ENCODE measurements around the gene PALM2AKAP2. TPM values are rescaled to one million over a fixed set of nuclear protein-coding genes. Genes with fewer than 3 reads are reported as not detected.
A peak's percentile ranks its signal among the peaks of the same experiment; 100 is the strongest.

Gene PALM2AKAP2
- total and polyA plus RNA-seq, 8 donors = 22.9 to 29.6 (median 26.7) TPM

GRCh38 chr9:109793921-109794320 is 13.9 kb downstream of the PALM2AKAP2 start:
- H3K36me3 ChIP-seq = no peaks in the 10 kb centered on the region
- DNase-seq (no peak), ATAC-seq (no peak)
- no peaks in the 10 kb centered on the region for H3K27me3 ChIP-seq
- no peak overlapping the region for H3K4me3 ChIP-seq
- H3K9me3 ChIP-seq = no peaks in the 10 kb centered on the region
- peak overlapping the region in 1 of 2 donors; percentile 47 for H3K27ac ChIP-seq
- no peak for TF ChIP-seq CTCF (IDR thresholded peaks at IDR 0.05)
- no peaks in the 10 kb centered on the region for H3K4me1 ChIP-seq
- intact Hi-C loops (cut with DNase I) = no loop called here

- no peaks in the 10 kb centered on the region for H3K9me3 ChIP-seq
- H3K4me1 ChIP-seq = no peaks in the 10 kb centered on the region
- ATAC-seq (no peak), DNase-seq (no peak)
- no peak for TF ChIP-seq CTCF (IDR thresholded peaks at IDR 0.05)
- H3K27ac ChIP-seq = peak overlapping the region in 1 of 2 donors; percentile 47
- intact Hi-C loops (cut with DNase I) = no loop called here
- no peaks in the 10 kb centered on the region for H3K36me3 ChIP-seq
- H3K27me3 ChIP-seq = no peaks in the 10 kb centered on the region
- H3K4me3 ChIP-seq = no peak overlapping the region
These were observed 14.5 kb downstream of the PALM2AKAP2 start for GRCh38 chr9:109794361-109795012.

- ATAC-seq (no peak), DNase-seq (no peak)
- TF ChIP-seq CTCF (IDR thresholded peaks at IDR 0.05) = no peak
- H3K9me3 ChIP-seq = no peaks in the 10 kb centered on the region
- H3K4me1 ChIP-seq = no peaks in the 10 kb centered on the region
- intact Hi-C loops (cut with DNase I) = no loop called here
- H3K4me3 ChIP-seq = no peak overlapping the region
- no peaks in the 10 kb centered on the region for H3K36me3 ChIP-seq
- no peak overlapping the region for H3K27ac ChIP-seq
- no peaks in the 10 kb centered on the region for H3K27me3 ChIP-seq
These were observed 15.6 kb downstream of the PALM2AKAP2 start for GRCh38 chr9:109795613-109796012.

GRCh38 chr9:109796078-109796477 is 16.1 kb downstream of the PALM2AKAP2 start:
- no peak for ATAC-seq

GRCh38 chr9:109797006-109797405 is 17.0 kb downstream of the PALM2AKAP2 start:
- Histone ChIP-seq H3K27me3 (no peaks in the 10 kb centered on the region), H3K9me3 (no peaks in the 10 kb centered on the region), H3K4me1 (no peaks in the 10 kb centered on the region), H3K36me3 (no peaks in the 10 kb centered on the region), H3K4me3 (no peak overlapping the region), H3K27ac (no peak overlapping the region)
- ATAC-seq (no peak), DNase-seq (no peak)
- no peak for TF ChIP-seq CTCF (IDR thresholded peaks at IDR 0.05)
- intact Hi-C loops (cut with DNase I) = no loop called here

More at GRCh38 chr9:109796078-109796477, 16.1 kb downstream of the PALM2AKAP2 start:
- Histone ChIP-seq H3K27me3 (no peaks in the 10 kb centered on the region), H3K4me3 (no peak overlapping the region), H3K27ac (no peak overlapping the region), H3K4me1 (no peaks in the 10 kb centered on the region), H3K9me3 (no peaks in the 10 kb centered on the region), H3K36me3 (no peaks in the 10 kb centered on the region)
- TF ChIP-seq CTCF (IDR thresholded peaks at IDR 0.05) = no peak
- no peak for DNase-seq
- intact Hi-C loops (cut with DNase I) = no loop called here
